Measurements from ENCODE around the gene TRABD2A. TPM values are rescaled to one million over a fixed set of nuclear protein-coding genes. Genes with fewer than 3 reads are reported as not detected.

TRABD2A gene
- total and polyA plus RNA-seq, 4 donors, result 0.26 to 10.3 (median 0.55) TPM

- TF ChIP-seq HNF4A (conservative IDR thresholded peaks at IDR 0.05), result no peak
Measured at GRCh38 chr2:84829693-84830092, 51.2 kb downstream of the TRABD2A start (continued).

DNA sequence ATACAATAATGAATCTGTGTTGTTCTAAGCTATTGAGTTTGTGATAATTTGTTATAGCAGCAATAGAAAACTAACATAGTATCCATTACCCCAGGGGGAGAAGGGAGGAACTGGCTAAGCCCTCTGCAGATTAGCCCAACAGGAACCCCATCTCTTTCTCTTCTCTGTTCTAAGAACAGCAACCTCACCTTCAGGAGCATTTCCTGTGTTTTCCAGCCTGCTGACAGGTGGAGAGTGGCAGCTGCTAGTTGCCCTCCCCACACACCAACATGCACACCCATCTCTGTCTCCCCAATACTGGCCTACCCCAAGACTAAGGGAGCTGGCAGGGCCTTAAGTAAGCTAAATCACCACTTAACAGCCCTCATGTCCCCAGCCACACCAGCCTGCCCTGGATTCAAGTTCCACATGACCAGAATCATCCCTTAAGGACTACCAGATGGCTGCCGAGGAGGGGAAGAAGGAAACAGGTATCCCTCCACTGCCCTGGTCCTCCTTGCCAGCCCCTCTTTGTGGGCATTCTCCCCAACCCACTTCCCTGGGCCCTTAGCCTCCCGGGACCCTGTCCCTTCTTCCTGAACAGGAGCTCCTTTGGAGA lies 52.8 kb downstream of the TRABD2A start:
- Histone ChIP-seq H3K27me3 (ENCODE audit: control insufficient read depth in 4 of 4, insufficient read depth in 4 of 4, low read length in 3 of 4) (no peaks in the 10 kb centered on the region), H3K36me3 (ENCODE audit: control insufficient read depth in 4 of 4, insufficient read depth in 3 of 4, low read depth in 1 of 4, low read length in 3 of 4) (no peaks in the 10 kb centered on the region), H3K9ac (ENCODE audit: low read depth in 1 of 2, low read length in 2 of 2) (no peak overlapping the region), H3K4me3 (ENCODE audit: low read depth in 1 of 3, low read length in 3 of 3) (no peak overlapping the region), H3K4me1 (ENCODE audit: control insufficient read depth in 4 of 4, insufficient read depth in 4 of 4, low read length in 3 of 4) (peaks cover 0 to 6% (median 5%) of the 10 kb centered on the region in 4 donors), H3K9me3 (ENCODE audit: control insufficient read depth in 4 of 4, low read length in 3 of 4) (no peaks in the 10 kb centered on the region), H3K27ac (ENCODE audit: low read depth in 1 of 2, low read length in 2 of 2) (no peak overlapping the region)
- TF ChIP-seq, protein P1, sequence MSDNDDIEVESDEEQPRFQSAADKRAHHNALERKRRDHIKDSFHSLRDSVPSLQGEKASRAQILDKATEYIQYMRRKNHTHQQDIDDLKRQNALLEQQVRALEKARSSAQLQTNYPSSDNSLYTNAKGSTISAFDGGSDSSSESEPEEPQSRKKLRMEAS (IDR thresholded peaks at IDR 0.05), result no peak
- TF ChIP-seq GABPA (IDR thresholded peaks at IDR 0.05 in 1 of 2, conservative IDR thresholded peaks at IDR 0.05 in 1 of 2) (no peak), YY1 (IDR thresholded peaks at IDR 0.05) (no peak), FOXA2 (IDR thresholded peaks at IDR 0.05) (no peak), HNF4A (conservative IDR thresholded peaks at IDR 0.05) (no peak), TAF1 (conservative IDR thresholded peaks at IDR 0.05) (no peak), NR2F2 (IDR thresholded peaks at IDR 0.05) (no peak), SP1 (IDR thresholded peaks at IDR 0.05) (no peak), EGR1 (IDR thresholded peaks at IDR 0.05; ENCODE audit: low read depth in 2 of 2) (no peak), FOXA1 (IDR thresholded peaks at IDR 0.05) (no peak), RAD21 (IDR thresholded peaks at IDR 0.05) (no peak), HNF4G (IDR thresholded peaks at IDR 0.05) (no peak), JUND (IDR thresholded peaks at IDR 0.05) (no peak), RXRA (IDR thresholded peaks at IDR 0.05) (no peak)
- TF ChIP-seq, protein P2, sequence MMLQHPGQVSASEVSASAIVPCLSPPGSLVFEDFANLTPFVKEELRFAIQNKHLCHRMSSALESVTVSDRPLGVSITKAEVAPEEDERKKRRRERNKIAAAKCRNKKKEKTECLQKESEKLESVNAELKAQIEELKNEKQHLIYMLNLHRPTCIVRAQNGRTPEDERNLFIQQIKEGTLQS (IDR thresholded peaks at IDR 0.05), result no peak
- TF ChIP-seq, protein P3, sequence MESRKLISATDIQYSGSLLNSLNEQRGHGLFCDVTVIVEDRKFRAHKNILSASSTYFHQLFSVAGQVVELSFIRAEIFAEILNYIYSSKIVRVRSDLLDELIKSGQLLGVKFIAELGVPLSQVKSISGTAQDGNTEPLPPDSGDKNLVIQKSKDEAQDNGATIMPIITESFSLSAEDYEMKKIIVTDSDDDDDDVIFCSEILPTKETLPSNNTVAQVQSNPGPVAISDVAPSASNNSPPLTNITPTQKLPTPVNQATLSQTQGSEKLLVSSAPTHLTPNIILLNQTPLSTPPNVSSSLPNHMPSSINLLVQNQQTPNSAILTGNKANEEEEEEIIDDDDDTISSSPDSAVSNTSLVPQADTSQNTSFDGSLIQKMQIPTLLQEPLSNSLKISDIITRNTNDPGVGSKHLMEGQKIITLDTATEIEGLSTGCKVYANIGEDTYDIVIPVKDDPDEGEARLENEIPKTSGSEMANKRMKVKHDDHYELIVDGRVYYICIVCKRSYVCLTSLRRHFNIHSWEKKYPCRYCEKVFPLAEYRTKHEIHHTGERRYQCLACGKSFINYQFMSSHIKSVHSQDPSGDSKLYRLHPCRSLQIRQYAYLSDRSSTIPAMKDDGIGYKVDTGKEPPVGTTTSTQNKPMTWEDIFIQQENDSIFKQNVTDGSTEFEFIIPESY (IDR thresholded peaks at IDR 0.05), result no peak
- TF ChIP-seq, protein P4, sequence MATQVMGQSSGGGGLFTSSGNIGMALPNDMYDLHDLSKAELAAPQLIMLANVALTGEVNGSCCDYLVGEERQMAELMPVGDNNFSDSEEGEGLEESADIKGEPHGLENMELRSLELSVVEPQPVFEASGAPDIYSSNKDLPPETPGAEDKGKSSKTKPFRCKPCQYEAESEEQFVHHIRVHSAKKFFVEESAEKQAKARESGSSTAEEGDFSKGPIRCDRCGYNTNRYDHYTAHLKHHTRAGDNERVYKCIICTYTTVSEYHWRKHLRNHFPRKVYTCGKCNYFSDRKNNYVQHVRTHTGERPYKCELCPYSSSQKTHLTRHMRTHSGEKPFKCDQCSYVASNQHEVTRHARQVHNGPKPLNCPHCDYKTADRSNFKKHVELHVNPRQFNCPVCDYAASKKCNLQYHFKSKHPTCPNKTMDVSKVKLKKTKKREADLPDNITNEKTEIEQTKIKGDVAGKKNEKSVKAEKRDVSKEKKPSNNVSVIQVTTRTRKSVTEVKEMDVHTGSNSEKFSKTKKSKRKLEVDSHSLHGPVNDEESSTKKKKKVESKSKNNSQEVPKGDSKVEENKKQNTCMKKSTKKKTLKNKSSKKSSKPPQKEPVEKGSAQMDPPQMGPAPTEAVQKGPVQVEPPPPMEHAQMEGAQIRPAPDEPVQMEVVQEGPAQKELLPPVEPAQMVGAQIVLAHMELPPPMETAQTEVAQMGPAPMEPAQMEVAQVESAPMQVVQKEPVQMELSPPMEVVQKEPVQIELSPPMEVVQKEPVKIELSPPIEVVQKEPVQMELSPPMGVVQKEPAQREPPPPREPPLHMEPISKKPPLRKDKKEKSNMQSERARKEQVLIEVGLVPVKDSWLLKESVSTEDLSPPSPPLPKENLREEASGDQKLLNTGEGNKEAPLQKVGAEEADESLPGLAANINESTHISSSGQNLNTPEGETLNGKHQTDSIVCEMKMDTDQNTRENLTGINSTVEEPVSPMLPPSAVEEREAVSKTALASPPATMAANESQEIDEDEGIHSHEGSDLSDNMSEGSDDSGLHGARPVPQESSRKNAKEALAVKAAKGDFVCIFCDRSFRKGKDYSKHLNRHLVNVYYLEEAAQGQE (IDR thresholded peaks at IDR 0.05), result no peak
- TF ChIP-seq, protein P5, sequence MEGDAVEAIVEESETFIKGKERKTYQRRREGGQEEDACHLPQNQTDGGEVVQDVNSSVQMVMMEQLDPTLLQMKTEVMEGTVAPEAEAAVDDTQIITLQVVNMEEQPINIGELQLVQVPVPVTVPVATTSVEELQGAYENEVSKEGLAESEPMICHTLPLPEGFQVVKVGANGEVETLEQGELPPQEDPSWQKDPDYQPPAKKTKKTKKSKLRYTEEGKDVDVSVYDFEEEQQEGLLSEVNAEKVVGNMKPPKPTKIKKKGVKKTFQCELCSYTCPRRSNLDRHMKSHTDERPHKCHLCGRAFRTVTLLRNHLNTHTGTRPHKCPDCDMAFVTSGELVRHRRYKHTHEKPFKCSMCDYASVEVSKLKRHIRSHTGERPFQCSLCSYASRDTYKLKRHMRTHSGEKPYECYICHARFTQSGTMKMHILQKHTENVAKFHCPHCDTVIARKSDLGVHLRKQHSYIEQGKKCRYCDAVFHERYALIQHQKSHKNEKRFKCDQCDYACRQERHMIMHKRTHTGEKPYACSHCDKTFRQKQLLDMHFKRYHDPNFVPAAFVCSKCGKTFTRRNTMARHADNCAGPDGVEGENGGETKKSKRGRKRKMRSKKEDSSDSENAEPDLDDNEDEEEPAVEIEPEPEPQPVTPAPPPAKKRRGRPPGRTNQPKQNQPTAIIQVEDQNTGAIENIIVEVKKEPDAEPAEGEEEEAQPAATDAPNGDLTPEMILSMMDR (IDR thresholded peaks at IDR 0.05; ENCODE audit: low read depth, low read length, missing input control), result no peak
- DNase-seq (ENCODE audit: low spot score), result no peak
- 91% methylated on average over 2 of the region's 2 CpGs for WGBS

All from liver (tissue), 9 donors.